Stimulated activated memory B cell treated with anti-CD40 and anti-IgM and Interleukin-4, amounts not matched to agents 10 μg/mL and 1 μg/mL and 100 μg/mL, for 72 hours (primary cell): ENCODE data around the gene TGM2.

Experiments
- ATAC-seq: fragments of 150-1000 bp; cut with Tn5 transposase; 2 replicates; pipeline ENCODE4 v1.10.0; 2021
- H3K27ac Mint-ChIP-seq: one replicate; pipeline ENCODE4 v1.8.0; 2022; ENCODE audit warnings: mild to moderate bottlenecking, mixed read lengths
- H3K27me3 Mint-ChIP-seq: one replicate; pipeline ENCODE4 v1.8.0; 2022; ENCODE audit warnings: mixed read lengths
- H3K36me3 Mint-ChIP-seq: one replicate; pipeline ENCODE4 v1.8.0; 2022; ENCODE audit warnings: mixed read lengths
- H3K4me1 Mint-ChIP-seq: one replicate; pipeline ENCODE4 v1.8.0; 2022; ENCODE audit warnings: mixed read lengths
- H3K4me3 Mint-ChIP-seq: one replicate; pipeline ENCODE4 v1.8.0; 2022; ENCODE audit warnings: mild to moderate bottlenecking, moderate library complexity, mixed read lengths
- H3K9me3 Mint-ChIP-seq: one replicate; pipeline ENCODE4 v1.8.0; 2022; ENCODE audit warnings: mixed read lengths

The TGM2 gene

DNA sequence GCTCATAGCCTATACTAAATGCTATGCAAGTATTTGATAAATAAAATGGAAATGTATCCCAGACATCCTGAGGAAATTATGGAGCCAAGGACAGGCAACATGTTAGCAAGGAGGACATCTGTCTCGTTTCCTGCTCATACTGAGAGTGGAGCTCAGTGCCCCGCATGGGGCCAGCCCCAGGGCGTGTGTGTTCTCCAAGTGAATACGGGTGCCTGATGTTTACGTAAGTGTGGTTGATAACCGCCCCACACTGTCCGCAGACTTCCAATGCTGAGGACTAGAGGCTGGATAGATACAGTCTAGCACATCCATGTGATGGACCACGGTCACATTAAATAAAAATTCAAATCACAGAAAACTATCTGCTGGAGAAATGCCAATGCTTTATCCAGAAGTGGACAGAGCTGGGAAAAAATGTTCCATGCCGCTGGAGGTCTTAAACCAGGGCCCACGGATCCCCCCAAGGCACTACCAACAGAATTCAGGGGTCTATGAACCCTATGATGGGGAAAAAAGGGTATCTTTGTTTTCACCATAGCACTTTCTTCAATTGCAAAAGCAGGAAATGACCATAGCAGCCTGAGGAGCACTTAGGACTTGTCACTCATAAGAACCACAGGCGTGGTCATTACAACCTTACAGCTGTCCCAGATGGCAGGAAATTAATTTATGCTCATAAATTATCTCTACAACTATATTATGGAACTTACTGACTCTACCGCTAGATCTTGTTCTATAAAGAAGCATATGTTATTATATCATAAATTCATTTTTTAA, 24.9 kb downstream of the TGM2 start:
- no peak for ATAC-seq
- H3K4me3 Mint-ChIP-seq, result no peak overlapping the region
- no peaks in the 10 kb centered on the region for H3K9me3 Mint-ChIP-seq
- no peaks in the 10 kb centered on the region for H3K27me3 Mint-ChIP-seq
- H3K27ac Mint-ChIP-seq, result no peak overlapping the region
- H3K36me3 Mint-ChIP-seq, result peaks cover 34% of the 10 kb centered on the region
- peaks cover 6% of the 10 kb centered on the region for H3K4me1 Mint-ChIP-seq

DNA sequence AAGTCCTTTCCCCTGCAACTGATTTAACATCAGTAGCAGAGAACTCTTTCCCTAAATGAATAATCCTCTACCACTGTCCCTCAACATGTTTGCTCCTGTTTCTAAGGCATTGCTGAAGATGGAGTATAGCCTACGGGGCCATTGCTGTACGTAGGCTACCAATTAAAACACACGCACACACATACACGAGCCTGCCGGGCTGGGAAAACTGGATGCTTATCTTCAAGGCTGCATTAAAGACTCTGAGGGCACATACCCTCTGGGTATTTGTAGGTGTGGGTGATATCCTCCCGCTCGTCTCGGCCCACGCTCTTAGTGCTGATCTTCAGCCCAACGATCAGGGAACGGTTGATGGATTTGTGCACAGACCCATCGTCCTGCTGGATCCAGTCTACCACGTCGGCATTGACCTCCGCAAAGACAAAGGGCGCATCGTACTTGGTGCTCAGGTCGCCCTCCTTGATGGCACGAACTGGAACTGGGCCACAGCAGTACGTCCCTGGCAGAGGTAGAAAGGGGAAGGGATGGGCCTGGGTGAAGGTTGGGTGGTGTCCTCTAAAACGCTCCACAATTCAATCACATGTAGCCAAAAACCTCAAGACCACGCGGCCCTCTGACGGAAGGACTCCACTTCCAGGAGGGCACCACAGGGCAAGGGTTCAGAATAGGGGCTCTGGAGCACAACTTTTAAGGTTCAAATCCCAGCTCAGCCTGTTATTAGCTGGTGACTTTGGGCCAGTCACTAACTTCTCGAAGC, 25.7 kb downstream of the TGM2 start:
- Mint-ChIP-seq H3K9me3 (no peaks in the 10 kb centered on the region), H3K27me3 (no peaks in the 10 kb centered on the region), H3K36me3 (peaks cover 34% of the 10 kb centered on the region), H3K27ac (no peak overlapping the region), H3K4me1 (peaks cover 10% of the 10 kb centered on the region), H3K4me3 (no peak overlapping the region)
- no peak for ATAC-seq

DNA sequence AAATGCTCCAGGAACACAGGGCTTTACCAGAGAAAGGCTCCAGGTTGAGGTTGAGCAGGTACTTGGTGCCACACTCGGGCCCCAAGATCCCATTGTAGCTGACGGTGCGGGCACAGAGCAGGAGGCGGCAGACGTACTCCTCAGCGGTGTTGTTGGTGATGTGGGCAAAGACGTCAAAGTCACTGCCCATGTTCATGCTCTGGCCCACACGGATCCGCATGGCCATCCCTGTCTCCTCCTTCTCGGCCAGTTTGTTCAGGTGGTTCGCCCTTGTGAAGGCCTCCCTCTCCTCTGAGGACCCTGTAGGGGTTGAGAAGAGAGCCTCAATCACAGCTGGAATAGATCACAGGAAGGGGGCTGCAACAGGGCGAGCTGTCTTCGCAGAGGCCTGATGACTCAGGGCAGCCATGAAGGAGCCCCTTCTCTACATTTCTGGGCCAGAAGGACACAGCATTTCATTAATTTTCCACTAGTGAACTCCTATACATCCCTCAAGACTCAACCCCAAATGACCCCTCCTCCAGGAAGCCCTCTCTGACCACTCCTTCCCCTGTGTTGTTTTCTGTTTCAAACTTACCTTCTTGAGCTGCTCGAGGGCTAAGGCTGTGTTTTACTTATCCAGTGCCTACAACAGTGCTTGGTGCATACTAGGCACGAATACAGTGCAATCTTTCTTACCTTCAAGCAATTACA, 26.8 kb downstream of the TGM2 start:
- no peaks in the 10 kb centered on the region for H3K9me3 Mint-ChIP-seq
- H3K27me3 Mint-ChIP-seq, result no peaks in the 10 kb centered on the region
- peaks cover 39% of the 10 kb centered on the region for H3K36me3 Mint-ChIP-seq
- ATAC-seq, result no peak
- H3K4me3 Mint-ChIP-seq, result no peak overlapping the region
- H3K27ac Mint-ChIP-seq, result no peak overlapping the region
- H3K4me1 Mint-ChIP-seq, result peaks cover 12% of the 10 kb centered on the region

DNA sequence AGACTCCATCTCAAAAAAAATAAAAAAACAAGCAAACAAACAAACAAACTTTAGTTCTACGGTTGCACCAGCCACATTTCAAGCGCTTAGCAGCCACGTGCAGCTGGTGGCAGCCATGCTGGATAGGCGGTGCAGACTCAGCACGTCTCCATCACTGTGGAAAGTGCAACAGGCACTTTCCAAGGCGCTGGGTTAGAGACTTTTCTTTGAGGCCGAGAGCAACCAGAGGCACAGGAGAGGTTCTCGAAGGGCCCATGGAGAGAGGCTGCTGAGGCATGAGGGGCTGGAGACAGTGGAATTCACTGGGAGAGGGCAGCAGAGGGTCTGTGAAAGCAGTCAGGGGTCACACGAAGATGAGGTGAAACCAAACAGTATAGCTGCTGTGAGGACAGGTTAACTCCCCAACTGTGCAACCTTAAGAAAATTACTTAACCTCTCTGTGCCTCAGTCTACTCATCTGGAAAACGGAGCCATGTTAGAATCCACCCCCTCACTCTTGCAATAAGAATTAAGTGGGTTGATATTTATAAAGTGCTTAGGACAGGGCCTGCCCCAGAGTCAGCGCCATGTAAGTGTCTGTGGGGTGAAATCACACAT, 27.5 kb downstream of the TGM2 start:
- Mint-ChIP-seq H3K4me3 (no peak overlapping the region), H3K36me3 (peaks cover 41% of the 10 kb centered on the region), H3K27me3 (no peaks in the 10 kb centered on the region), H3K27ac (no peak overlapping the region), H3K9me3 (no peaks in the 10 kb centered on the region), H3K4me1 (peaks cover 12% of the 10 kb centered on the region)
- no peak for ATAC-seq

DNA sequence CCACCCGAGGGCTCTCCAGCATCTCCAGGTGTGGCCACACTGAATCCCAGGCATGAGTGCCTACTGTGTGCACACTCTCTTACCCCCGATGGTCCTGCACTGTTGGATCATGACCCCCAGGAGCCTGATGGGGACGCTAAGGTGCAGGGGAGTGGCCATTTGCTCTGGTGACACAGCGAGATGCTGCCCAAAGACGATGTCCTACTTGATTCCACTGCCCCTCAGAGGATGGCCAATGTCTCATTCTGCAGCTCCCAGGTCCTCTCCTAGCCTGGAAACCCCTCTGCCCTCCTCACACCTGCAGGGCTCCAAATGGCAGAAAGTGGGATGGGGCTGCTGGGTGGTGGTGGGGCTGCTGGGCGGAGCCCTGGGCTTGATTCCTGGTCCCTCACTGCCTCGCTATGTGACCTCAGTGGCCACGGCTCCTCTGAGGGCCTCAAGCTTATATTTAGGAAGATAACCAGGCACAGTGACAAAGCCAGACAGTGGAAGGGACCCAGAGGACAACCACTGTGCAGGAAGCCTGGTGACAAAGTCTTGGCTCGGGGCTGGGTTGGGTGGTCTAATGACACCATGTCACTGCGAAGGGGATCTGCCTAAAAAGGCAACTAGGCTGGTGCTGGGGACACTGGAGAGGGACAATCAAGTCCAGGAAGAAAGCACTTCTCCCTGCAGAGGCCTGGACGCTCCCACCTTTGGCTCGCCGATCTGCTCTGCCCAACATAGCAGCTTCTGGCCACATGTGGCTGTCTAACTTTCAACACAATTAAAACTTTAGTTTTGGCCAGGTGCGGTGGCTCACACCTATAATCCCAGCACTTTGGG, 28.4 kb downstream of the TGM2 start:
- no peak for ATAC-seq
- no peaks in the 10 kb centered on the region for H3K27me3 Mint-ChIP-seq
- H3K36me3 Mint-ChIP-seq, result peaks cover 33% of the 10 kb centered on the region
- H3K9me3 Mint-ChIP-seq, result no peaks in the 10 kb centered on the region
- no peak overlapping the region for H3K4me3 Mint-ChIP-seq
- H3K27ac Mint-ChIP-seq, result no peak overlapping the region
- H3K4me1 Mint-ChIP-seq, result peaks cover 9% of the 10 kb centered on the region

DNA sequence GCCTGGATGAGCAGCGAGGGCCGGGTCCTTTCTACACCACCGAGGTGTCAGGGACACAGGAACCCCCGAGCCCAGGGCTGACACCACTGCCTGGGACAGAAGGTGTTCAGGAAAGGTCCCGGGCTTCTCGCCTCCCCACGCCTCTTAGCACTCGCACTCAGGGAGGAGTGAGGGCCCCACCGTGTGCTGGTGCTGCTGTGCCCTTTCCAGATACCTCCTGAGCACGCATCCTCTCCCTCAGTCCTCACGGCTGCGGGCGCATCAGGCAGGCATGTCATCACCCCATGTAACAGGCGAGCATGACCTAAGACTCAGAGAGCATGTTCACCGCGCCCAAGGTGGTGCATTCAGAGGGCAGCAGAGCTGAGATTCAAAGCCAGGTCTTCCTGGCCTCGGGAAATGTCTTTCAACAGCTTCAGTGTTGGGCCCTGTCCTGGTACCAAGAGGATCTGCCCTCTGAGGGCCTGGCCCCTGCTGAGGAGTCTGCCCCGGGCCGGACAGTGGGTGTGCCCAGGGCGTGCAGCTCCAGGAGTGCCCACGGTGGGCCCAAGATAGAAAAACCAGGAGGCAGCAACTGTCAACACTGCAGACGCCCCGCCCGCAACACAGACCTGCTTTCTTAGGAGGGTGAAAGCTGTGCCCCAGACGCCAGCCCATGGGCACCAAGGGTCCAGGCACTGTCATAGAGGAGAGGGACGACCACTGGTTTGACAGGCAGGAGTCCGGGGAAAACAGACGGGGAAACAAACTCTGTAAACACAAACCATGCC, 29.2 kb downstream of the TGM2 start:
- peaks cover 26% of the 10 kb centered on the region for H3K36me3 Mint-ChIP-seq
- no peak overlapping the region for H3K27ac Mint-ChIP-seq

DNA sequence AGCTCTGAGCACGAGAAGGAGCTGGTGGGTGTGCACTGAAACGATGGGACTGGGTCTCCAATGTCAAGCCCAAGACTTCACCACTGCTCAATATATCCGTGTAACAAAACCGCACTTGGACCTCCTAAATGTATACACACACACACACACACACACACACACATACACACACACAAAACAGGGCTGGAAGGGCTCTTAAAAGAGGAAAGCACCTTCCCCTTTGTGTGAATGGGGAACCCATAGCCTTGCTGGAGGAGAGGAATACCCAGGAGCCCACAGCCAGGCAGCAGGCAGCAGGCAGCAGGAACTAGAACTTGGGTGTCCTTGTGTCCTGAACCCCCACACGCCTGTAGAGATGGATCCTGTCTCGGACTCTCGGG, 29.8 kb downstream of the TGM2 start:
- no peaks in the 10 kb centered on the region for H3K27me3 Mint-ChIP-seq
- peaks cover 6% of the 10 kb centered on the region for H3K4me1 Mint-ChIP-seq
- H3K36me3 Mint-ChIP-seq, result peaks cover 26% of the 10 kb centered on the region
- no peaks in the 10 kb centered on the region for H3K9me3 Mint-ChIP-seq
- no peak for ATAC-seq
- H3K27ac Mint-ChIP-seq, result no peak overlapping the region
- no peak overlapping the region for H3K4me3 Mint-ChIP-seq

More for the DNA sequence above, 29.2 kb downstream of the TGM2 start:
- ATAC-seq, result peak; percentile 9
- peaks cover 6% of the 10 kb centered on the region for H3K4me1 Mint-ChIP-seq
- no peaks in the 10 kb centered on the region for H3K9me3 Mint-ChIP-seq
- no peak overlapping the region for H3K4me3 Mint-ChIP-seq
- H3K27me3 Mint-ChIP-seq, result no peaks in the 10 kb centered on the region

DNA sequence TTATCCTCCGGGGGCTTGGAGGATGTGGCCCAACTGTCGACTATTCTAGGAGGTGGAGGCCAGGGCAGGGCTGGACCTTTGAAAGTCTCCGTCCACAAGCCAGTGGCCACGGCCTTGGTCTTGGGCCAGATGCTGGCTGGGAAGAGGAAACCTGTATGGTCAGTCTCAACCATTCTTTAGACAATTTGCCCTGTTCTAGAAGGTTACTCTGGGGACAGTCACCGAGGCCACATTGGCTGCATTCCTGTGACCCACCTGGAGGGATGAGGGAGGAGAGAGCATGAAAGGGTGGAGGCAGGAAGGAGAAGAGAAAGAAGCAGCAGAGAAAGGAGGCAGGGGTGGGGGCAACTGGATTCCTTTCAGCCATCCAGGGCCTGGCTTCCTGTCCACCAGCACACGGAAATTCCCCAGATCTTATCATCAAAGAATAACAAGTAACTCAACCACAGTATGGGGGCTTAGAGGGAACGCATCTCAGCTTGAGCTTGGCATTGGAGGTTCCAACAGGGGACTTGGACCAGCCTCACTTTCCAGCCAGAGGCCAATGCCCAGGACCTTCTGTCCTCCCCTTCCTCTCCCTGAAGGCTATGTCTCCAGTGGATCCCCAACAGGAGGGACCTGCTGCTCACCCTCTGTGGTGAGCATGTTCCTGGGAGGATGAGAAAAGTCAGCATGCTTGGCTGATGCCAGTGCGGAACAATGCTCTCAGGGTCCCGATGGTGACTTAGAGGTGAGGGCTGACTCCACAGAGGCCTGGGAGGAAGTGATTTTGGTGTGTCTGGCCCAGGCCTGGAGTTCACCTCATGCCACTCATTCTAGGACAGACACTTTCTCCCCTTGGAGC, 30.4 kb downstream of the TGM2 start:
- H3K27ac Mint-ChIP-seq, result no peak overlapping the region
- no peak for ATAC-seq
- no peak overlapping the region for H3K4me3 Mint-ChIP-seq
- no peaks in the 10 kb centered on the region for H3K9me3 Mint-ChIP-seq
- H3K36me3 Mint-ChIP-seq, result peaks cover 28% of the 10 kb centered on the region
- H3K27me3 Mint-ChIP-seq, result no peaks in the 10 kb centered on the region
- peaks cover 6% of the 10 kb centered on the region for H3K4me1 Mint-ChIP-seq

DNA sequence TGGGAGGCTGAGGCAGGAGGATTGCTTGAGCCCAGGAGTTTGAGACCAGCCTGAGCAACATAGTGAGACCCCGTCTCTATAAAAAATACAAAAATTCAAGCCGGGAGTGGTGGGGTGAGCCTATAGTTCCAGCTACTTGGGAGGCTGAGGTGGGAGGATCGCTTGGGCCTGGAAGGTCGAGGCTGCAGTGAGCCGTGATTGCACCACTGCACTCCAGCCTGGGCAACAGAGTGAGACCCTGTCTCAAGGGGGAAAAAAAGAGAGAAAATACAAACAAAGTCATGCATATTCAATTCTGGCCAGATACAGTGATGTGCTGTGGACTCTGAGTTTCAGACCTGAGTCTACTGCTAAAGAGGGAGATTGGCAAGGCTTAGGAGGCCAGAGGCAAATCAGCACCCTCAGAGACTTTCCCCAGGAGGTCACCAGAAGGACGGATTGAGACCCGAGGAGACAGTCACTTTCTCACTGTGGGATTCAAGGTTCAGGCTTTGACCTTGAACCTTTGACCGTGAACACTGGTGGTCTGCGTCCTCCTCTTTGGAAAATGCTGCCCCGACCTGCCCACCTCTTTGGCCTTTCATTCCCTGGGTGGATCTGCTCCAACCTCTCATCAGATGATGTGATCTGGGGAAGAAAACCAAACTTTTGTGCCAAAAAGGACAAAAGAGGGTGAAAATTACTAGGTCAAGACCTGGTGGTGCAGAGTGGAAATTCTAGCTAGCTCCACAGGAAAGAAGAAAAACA, 31.2 kb downstream of the TGM2 start:
- no peak for ATAC-seq
- Mint-ChIP-seq H3K4me3 (no peak overlapping the region), H3K36me3 (peaks cover 25% of the 10 kb centered on the region), H3K27ac (peak overlapping the region; percentile 7), H3K9me3 (no peaks in the 10 kb centered on the region), H3K4me1 (peaks cover 6% of the 10 kb centered on the region), H3K27me3 (no peaks in the 10 kb centered on the region)

DNA sequence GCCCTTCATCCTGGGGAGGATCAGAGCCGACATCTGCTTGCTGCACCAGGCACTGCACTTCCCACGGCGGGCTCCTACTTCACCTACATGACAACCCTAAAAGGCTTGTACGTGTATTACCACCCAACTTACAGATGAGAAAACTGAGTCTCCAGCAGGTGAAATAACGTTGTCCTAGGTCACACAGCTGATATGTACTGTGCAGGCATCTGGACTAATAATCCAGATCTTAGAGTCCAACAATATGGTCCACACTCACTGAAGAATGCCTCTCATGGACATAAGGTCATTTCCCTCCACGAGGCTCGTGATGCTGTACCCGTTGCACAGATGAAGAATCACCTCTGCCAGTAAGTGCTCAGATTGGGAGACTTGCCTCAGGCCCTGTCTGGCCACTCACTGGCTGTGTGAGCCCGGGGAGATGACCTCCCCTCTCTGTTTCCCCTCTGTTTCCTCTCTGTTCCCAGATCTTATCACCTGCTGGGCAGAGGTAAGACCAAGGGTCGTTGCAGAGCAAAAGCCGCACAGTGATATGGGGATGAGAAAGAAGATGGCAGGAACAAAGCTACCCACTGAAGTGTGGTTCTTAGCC, 32.1 kb downstream of the TGM2 start:
- H3K27me3 Mint-ChIP-seq, result no peaks in the 10 kb centered on the region
- peaks cover 6% of the 10 kb centered on the region for H3K4me1 Mint-ChIP-seq
- ATAC-seq, result no peak
- peaks cover 19% of the 10 kb centered on the region for H3K36me3 Mint-ChIP-seq
- peak overlapping the region; percentile 7 for H3K27ac Mint-ChIP-seq
- no peaks in the 10 kb centered on the region for H3K9me3 Mint-ChIP-seq
- no peak overlapping the region for H3K4me3 Mint-ChIP-seq

DNA sequence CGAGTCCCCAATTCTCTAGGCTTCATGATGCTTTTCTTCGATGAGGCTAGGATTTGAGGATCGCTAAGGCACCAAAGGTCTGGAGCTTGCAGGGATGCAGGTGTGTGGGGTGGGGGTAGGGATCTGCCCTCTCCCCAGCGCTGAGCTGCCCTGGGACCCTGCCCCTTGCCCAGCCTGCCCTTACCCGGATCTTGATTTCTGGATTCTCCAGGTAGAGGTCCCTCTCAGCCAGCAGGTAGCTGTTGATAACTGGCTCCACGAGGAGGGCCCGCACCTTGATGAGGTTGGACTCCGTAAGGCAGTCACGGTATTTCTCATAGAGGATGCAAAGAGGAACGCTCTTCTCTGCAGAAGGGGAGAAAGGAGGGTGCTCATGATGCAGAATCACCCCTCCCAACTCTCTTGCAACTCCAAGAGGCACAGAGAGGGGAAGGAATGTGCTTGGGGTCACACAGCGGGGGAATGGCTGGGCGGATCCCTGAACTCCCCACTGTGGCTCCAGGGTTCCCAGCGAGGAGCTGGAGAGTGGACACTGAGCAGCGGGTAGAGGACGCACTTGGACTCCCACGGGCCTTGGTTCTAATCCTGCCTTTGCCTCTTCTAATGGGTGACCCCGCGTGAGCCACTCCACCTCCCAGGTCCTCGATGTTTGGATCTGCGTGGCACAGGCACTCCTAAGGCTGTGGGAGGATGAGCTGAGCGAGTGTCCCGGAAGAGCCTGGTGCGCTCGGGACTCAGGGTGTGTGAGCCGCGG, 32.7 kb downstream of the TGM2 start:
- Mint-ChIP-seq H3K27ac (no peak overlapping the region), H3K4me1 (peaks cover 6% of the 10 kb centered on the region), H3K27me3 (no peaks in the 10 kb centered on the region), H3K36me3 (peaks cover 14% of the 10 kb centered on the region), H3K9me3 (no peaks in the 10 kb centered on the region), H3K4me3 (no peak overlapping the region)
- ATAC-seq, result no peak

DNA sequence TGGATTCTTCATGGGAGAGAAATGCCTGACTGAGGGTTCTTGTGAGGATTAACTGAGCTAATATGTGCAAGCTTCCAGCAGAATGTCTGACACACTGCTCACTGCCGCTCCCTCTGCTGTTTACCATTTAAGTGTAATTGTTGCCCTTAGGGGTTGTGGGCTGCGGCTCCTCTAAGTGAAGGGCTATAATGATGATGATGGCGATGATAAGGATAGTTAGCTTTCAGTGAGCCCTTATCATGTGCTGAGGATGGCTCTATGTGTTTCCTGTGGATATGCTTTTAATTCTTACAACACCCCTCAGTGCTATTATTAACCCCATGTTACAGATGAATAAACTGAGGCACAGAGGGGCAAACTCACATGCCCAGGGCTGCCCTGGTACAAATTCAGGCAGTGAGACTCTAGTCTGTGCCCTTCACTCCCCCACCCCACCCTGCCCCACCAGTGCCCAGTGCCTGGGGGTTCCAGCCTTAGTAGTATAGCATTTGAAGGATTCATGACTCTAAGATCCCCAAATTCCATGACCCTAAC, 33.4 kb downstream of the TGM2 start:
- Mint-ChIP-seq H3K4me3 (no peak overlapping the region), H3K27me3 (no peaks in the 10 kb centered on the region), H3K4me1 (peaks cover 6% of the 10 kb centered on the region), H3K36me3 (peaks cover 13% of the 10 kb centered on the region), H3K27ac (no peak overlapping the region), H3K9me3 (no peaks in the 10 kb centered on the region)
- no peak for ATAC-seq
